Mucosa of stomach (tissue), 1 donor: Measurements from ENCODE around the gene OTUB2.

Source experiments
- H3K27me3 ChIP-seq: one replicate; pipeline ENCODE4 v1.7.0; 2013; ENCODE audit warnings: mild to moderate bottlenecking, low read length; ENCODE audit not compliant: control insufficient read depth, insufficient read depth
- H3K36me3 ChIP-seq: one replicate; pipeline ENCODE4 v1.7.0; 2013; ENCODE audit warnings: low read length; ENCODE audit not compliant: control insufficient read depth, insufficient read depth
- H3K4me1 ChIP-seq: one replicate; pipeline ENCODE4 v1.7.0; 2013; ENCODE audit warnings: mild to moderate bottlenecking, low read length; ENCODE audit not compliant: control insufficient read depth, insufficient read depth
- H3K4me3 ChIP-seq: one replicate; pipeline ENCODE4 v1.7.0; 2013; ENCODE audit warnings: low read length
- H3K9ac ChIP-seq: one replicate; pipeline ENCODE4 v1.7.0; 2013; ENCODE audit warnings: mild to moderate bottlenecking, low read length, moderate library complexity
- H3K9me3 ChIP-seq: one replicate; pipeline ENCODE4 v1.7.0; 2013; ENCODE audit warnings: mild to moderate bottlenecking, low read length, moderate library complexity; ENCODE audit not compliant: control insufficient read depth
- donor health status: Pancreatic carcinoma.

Gene OTUB2

GRCh38 chr14:94027566-94028449 is 1.7 kb downstream of the OTUB2 start:
- Histone ChIP-seq H3K27me3 (no peaks in the 10 kb centered on the region), H3K9me3 (no peaks in the 10 kb centered on the region)

GRCh38 chr14:94028450-94028826 is 2.3 kb downstream of the OTUB2 start:
- no peaks in the 10 kb centered on the region for H3K27me3 ChIP-seq
- H3K9ac ChIP-seq = no peak overlapping the region
- H3K4me1 ChIP-seq = peaks cover 33% of the 10 kb centered on the region
- H3K36me3 ChIP-seq = no peaks in the 10 kb centered on the region
- H3K4me3 ChIP-seq = no peak overlapping the region
- no peaks in the 10 kb centered on the region for H3K9me3 ChIP-seq

More at GRCh38 chr14:94027566-94028449, 1.7 kb downstream of the OTUB2 start:
- H3K9ac ChIP-seq = no peak overlapping the region
- H3K36me3 ChIP-seq = no peaks in the 10 kb centered on the region
- H3K4me1 ChIP-seq = peaks cover 36% of the 10 kb centered on the region
- no peak overlapping the region for H3K4me3 ChIP-seq

GRCh38 chr14:94029265-94029664 is 3.1 kb downstream of the OTUB2 start:
- H3K9me3 ChIP-seq = no peaks in the 10 kb centered on the region
- H3K4me1 ChIP-seq = peaks cover 33% of the 10 kb centered on the region
- no peak overlapping the region for H3K4me3 ChIP-seq

GRCh38 chr14:94029671-94030203 is 3.6 kb downstream of the OTUB2 start:
- Histone ChIP-seq H3K9me3 (no peaks in the 10 kb centered on the region), H3K36me3 (no peaks in the 10 kb centered on the region), H3K4me3 (no peak overlapping the region), H3K4me1 (peaks cover 33% of the 10 kb centered on the region), H3K9ac (no peak overlapping the region), H3K27me3 (no peaks in the 10 kb centered on the region)

More at GRCh38 chr14:94029265-94029664, 3.1 kb downstream of the OTUB2 start:
- H3K9ac ChIP-seq = no peak overlapping the region
- H3K36me3 ChIP-seq = no peaks in the 10 kb centered on the region
- no peaks in the 10 kb centered on the region for H3K27me3 ChIP-seq

GRCh38 chr14:94030571-94030970 is 4.4 kb downstream of the OTUB2 start:
- Histone ChIP-seq H3K27me3 (no peaks in the 10 kb centered on the region), H3K9me3 (no peaks in the 10 kb centered on the region), H3K36me3 (no peaks in the 10 kb centered on the region), H3K4me3 (no peak overlapping the region), H3K9ac (no peak overlapping the region), H3K4me1 (peaks cover 33% of the 10 kb centered on the region)

GRCh38 chr14:94031161-94031882 is 5.2 kb downstream of the OTUB2 start:
- Histone ChIP-seq H3K27me3 (no peaks in the 10 kb centered on the region), H3K4me3 (no peak overlapping the region), H3K4me1 (peaks cover 28% of the 10 kb centered on the region), H3K36me3 (no peaks in the 10 kb centered on the region), H3K9me3 (no peaks in the 10 kb centered on the region), H3K9ac (no peak overlapping the region)

GRCh38 chr14:94031883-94032279 is 5.7 kb downstream of the OTUB2 start:
- H3K9ac ChIP-seq = no peak overlapping the region
- no peak overlapping the region for H3K4me3 ChIP-seq
- H3K9me3 ChIP-seq = no peaks in the 10 kb centered on the region
- peaks cover 26% of the 10 kb centered on the region for H3K4me1 ChIP-seq
- H3K36me3 ChIP-seq = no peaks in the 10 kb centered on the region
- no peaks in the 10 kb centered on the region for H3K27me3 ChIP-seq

GRCh38 chr14:94034886-94035285 is 8.7 kb downstream of the OTUB2 start:
- H3K36me3 ChIP-seq = no peaks in the 10 kb centered on the region
- H3K4me3 ChIP-seq = no peak overlapping the region
- H3K9ac ChIP-seq = no peak overlapping the region
- no peaks in the 10 kb centered on the region for H3K4me1 ChIP-seq
- no peaks in the 10 kb centered on the region for H3K27me3 ChIP-seq
- no peaks in the 10 kb centered on the region for H3K9me3 ChIP-seq

GRCh38 chr14:94036313-94037167 is 10.4 kb downstream of the OTUB2 start:
- H3K9me3 ChIP-seq = no peaks in the 10 kb centered on the region
- H3K36me3 ChIP-seq = no peaks in the 10 kb centered on the region
- no peaks in the 10 kb centered on the region for H3K4me1 ChIP-seq
- no peaks in the 10 kb centered on the region for H3K27me3 ChIP-seq
- no peak overlapping the region for H3K4me3 ChIP-seq
- H3K9ac ChIP-seq = no peak overlapping the region

GRCh38 chr14:94037954-94038353 is 11.8 kb downstream of the OTUB2 start:
- Histone ChIP-seq H3K27me3 (no peaks in the 10 kb centered on the region), H3K9me3 (no peaks in the 10 kb centered on the region), H3K4me3 (no peak overlapping the region), H3K4me1 (no peaks in the 10 kb centered on the region), H3K9ac (no peak overlapping the region), H3K36me3 (no peaks in the 10 kb centered on the region)

GRCh38 chr14:94038510-94038909 is 12.4 kb downstream of the OTUB2 start:
- H3K4me1 ChIP-seq = no peaks in the 10 kb centered on the region
- H3K27me3 ChIP-seq = no peaks in the 10 kb centered on the region
- H3K36me3 ChIP-seq = no peaks in the 10 kb centered on the region
- H3K9me3 ChIP-seq = no peaks in the 10 kb centered on the region
- no peak overlapping the region for H3K4me3 ChIP-seq
- no peak overlapping the region for H3K9ac ChIP-seq
